GM21360 (cell line): ENCODE data around the gene ARF1.
"Not testable (repeated sequence)": the region's sequence is repeated elsewhere in the genome, so short reads cannot be mapped to it uniquely, and the experiment has no call there.

Source experiments
- ATAC-seq: cut with Tn5 transposase; IDR thresholded peaks from one replicate; pipeline ENCODE4 v1.9.1; 2021; ENCODE audit warnings: mild to moderate bottlenecking, moderate library complexity; ENCODE audit not compliant: unreplicated experiment

The ARF1 gene

GRCh38 chr1:228100822-228101613 lies 18.5 kb downstream of the ARF1 start:
- ATAC-seq: no peak

GRCh38 chr1:228101614-228101993 lies 19.1 kb downstream of the ARF1 start:
- ATAC-seq: peak; percentile 5

GRCh38 chr1:228101994-228102790 lies 19.7 kb downstream of the ARF1 start:
- ATAC-seq: peak; percentile 31

DNA sequence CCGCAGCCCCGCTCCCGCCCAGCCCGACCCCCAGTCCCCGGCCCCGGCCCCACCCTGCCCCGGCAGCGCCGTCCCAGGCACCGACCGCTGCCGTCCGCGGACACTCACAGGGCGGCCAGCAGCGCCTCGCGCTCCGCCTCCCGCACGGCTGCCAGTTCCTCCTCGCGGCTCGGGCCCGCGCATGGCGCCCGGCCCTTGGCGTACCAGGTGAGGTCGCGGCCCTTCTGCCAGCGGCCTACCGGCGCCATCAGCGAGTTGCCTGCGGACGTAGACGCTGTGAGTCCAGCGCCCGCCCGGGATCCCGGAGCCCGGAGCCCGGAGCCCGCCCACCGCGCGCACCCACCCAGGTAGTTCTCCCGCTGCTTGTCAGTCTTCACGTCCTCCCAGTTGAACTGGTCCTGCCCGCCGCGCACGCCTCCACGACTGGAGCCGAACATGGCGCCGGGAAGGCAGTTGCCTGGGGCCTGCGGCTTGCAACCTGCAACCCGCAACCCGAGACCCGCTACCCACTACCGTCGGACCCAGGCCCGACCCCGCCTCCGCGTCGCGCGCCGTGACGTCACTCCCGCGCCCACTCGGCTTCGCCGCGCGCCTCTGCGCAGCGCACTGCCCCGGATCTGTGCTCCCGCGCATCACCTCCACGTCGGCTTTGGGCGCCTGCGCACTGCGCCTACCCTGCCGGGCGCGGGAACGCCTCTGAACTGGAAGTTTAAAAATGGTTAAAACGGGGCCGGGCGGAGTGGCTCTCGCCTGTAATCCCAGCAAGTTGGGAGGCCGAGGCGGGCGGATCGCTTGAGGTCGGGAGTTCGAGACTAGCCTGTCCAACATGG lies 20.5 kb downstream of the ARF1 start, which contains the start of gene C1orf35:
TSS of gene C1orf35 (minus strand) at position 535 of the 830 bp plus-strand sequence. CDS start at position 437, 98 bp downstream.
- peak; percentile 62 for ATAC-seq

DNA sequence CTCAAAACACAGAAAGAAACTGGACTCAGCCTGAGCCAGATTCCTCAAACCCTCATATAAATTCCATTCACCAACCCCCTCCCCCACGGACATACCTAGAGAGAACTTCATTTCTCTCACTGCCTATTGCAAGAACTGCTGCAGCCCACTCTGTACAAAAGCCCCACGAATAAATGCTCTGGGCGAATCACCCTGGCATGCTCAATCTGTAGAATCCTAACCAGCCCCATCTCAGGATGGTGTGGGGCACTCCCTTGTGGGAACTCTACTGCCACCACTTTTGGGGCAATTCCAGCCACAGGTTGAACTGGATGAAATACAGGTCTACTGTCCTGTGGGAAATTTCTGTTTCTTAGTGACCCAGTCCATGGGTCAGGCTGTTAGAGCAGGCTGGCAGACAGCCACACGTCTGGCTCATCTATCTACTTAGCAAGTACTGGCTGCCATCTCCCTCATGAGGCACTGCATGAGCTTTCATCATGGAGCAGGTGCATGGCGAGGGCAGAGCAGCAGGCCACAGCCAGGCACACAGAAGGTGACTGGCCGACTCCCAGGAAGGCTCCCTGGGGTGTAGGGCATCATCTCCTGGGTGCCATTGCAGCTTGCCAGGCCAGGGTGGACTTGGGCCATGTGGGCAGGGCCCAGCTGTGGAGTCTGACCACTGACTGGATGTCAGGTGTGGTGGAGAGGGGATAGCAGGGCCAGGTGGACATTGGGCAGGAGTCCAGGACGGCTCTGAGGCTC lies 22.2 kb downstream of the ARF1 start:
- ATAC-seq: no peak

- no peak for ATAC-seq
Measured at GRCh38 chr1:228105270-228105995, 22.9 kb downstream of the ARF1 start.

DNA sequence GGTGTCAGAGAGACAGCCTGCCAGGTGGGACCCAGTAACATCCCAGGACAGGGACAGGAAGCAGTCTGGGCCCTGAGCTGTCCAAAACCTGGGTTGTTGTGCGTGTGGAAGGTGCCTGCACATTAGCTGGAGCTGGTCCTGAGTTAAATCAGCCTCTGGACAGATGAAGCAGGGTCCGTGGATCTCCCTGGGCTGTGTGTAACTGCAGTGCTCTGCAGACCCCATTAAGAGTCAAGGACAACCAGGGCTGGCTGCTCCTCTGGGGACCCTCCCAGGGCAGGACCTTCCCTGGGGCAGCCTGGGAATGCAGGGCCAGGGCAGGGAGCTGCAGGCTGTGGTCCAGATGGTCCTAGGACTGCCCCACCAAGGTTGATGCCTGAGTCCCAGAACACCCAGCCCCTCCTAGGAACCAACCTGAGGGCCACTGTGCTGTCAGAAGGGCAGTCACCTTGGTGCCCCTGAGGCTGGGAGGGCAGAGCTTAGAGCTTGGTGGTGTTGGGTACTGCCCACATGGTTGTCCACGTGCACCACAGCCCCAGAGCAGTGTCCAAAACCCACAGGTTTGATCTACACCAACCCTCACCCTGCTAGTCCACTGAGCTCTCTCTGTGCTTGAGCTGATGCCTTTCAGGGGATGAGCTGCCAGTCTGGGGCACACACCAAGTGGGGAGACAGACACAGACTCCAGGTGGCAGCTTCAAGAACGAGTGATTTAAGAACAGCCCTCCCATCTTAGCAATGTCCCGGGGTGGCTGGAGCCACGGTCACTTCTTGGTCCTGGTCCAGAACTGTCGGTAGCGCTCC lies 23.7 kb downstream of the ARF1 start:
- ATAC-seq: no peak

GRCh38 chr1:228106800-228107054 lies 24.2 kb downstream of the ARF1 start:
- no peak for ATAC-seq

- no peak for ATAC-seq
Measured at GRCh38 chr1:228107636-228108035, 25.1 kb downstream of the ARF1 start.

DNA sequence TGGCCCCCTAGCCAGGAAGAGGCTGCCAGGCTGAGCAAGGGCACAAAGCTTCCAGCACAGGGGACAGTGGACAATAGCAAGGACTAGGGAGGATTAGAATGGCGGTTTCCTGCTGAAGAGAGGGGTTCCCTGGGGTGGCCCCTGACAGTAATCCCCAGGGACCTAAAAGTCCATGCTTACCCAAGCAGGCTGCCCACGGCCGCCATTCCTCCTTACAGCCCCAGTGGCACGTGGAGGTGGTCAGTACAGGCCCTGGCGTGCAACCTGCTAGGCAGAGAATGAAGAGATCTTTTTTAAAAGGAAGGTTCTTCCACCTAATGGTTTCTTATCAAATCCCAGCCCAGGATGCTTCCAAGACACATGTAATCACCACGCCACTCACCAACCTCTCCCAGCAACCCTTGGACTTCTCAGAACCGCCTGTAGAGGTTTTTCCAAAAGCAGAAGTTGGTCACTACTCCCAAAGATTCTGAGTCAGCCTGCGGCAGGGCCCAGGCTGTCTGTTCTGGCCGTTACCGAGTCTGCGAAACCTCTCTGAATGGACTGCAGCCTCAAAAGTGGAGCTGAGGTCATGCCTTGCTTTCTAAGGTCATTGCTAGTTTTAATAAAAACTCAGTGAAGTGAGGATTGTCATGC lies 25.7 kb downstream of the ARF1 start:
- no peak for ATAC-seq

GRCh38 chr1:228108742-228109072 lies 26.2 kb downstream of the ARF1 start:
- ATAC-seq: no peak

DNA sequence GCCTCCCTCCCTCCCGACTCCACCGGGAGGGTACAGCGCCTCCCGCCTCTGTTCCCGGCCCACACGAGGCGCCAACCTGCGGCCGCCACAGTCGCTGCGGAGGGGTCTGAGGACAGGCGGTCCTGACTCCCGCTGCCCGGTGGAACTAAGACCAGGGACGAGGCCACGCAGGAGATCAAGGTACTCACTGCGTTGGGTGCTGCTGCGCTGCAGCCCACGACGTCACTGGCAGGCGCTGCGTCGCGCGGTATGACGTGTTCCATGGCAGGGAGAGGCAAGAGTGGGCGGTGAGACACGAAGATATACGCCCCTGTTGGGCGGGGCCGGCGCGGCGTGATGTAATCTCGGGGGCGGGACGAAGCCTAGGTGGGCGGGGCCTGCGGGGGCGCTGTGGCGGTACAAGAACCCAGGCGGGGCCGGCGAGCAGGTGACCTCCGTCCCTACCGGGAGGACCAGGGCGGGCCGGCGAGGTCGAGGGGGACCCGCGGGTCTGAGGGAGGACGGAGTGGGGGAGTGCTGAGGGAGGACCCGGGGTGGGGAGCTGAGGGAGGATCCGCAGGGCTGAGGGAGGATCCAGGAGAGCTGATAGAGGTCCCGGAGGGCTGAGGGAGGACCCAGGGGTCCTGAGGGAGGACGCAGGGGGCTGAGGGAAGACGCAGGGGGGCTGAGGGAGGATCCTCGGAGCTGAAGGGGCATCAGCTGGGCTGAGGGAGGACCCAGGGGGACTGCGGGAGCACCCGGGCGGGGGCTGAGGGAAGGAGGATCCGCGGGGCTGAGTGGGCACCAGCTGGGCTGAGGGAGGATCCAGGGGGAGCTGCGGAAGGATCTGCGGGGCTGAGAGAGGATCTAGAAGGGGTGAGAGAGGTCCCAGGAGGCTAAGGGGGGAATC lies 26.8 kb downstream of the ARF1 start, which contains the start of gene MRPL55:
TSS of gene MRPL55 (minus strand) at position 227 of the 889 bp plus-strand sequence. CDS start 1,039 bp downstream, outside the sequence.
- ATAC-seq: peak; percentile 82

DNA sequence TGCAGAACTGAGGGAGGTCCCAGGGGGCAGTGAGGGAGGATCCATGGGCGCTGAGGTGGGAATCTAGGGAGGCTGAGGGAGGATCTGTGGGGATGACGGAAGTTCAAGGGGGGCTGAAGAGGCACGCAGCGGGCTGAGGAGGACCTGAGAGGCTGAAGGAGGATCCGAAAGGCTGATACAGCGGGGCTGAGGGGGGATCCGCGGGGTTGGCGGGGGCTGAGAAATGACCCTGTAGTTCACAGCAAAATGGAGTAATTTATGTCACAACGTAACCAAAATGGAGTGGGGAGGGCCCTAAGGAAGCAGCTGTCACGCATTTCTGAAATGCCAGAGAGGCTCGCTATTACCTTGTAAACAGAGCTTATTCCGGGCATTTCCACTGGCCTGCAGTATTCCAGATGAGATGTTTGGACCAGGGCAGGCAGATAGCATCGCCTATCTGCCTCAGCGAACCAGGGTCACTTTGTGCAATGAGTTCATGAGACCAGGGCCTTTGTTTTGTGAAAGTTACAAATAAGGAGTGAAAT lies 27.5 kb downstream of the ARF1 start:
- ATAC-seq: no peak

GRCh38 chr1:228110556-228110955 lies 28.0 kb downstream of the ARF1 start:
- ATAC-seq: no peak

DNA sequence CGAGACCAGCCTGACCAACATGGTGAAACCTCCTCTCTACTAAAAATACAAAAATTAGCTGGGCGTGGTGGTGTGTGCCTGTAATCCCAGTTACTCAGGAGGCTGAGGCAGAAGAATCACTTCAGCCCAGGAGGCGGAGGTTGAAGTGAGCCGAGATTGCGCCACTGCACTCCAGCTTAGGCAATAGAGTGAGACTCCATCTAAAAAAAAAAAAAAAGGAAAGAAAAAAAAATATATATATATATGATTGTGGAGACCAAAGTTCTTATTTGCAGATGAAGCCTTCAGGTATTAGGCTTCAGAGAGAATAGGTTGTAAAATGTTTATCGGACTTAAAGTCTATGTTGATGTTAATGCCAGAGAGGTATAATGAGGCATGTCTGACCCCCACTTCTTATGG lies 28.8 kb downstream of the ARF1 start:
- ATAC-seq: not testable (repeated sequence)

- ATAC-seq: no peak
Measured at GRCh38 chr1:228112167-228112566, 29.7 kb downstream of the ARF1 start.

DNA sequence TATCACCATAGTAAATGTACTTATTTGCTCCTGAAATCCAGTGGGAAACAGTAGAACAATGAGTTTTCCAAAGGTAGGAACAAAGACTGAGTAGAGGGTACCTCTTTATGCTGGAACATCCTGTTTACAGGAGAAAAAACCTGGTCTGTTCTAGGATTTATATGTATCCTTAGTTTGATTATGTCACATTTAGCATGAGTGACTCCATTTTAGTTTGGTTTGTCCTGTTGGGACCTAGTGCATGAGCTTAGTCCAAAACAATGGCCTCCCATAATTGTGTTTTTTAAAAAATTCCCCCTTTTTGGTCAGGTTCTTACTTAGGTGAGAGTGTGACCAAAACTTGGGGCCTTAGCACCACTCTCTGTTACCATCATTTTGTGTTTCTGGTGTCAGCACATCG lies 30.1 kb downstream of the ARF1 start:
- no peak for ATAC-seq

- ATAC-seq: no peak
Measured at GRCh38 chr1:228114827-228115226, 32.3 kb downstream of the ARF1 start.
